Activated CD4-positive, alpha-beta T cell treated with anti-CD3 and anti-CD28 coated beads, Interleukin-2, Interleukin-6, amounts not matched to agents 100 ng/mL and 50 ng/mL, durations not matched to agents 16 hours and 8 hours (primary cell): ENCODE data around the gene SLC2A9.

Experiments used
- DNase-seq: peaks from one replicate; pipeline ENCODE4 v3.0.0-alpha.2; 2020

The SLC2A9 gene

DNA sequence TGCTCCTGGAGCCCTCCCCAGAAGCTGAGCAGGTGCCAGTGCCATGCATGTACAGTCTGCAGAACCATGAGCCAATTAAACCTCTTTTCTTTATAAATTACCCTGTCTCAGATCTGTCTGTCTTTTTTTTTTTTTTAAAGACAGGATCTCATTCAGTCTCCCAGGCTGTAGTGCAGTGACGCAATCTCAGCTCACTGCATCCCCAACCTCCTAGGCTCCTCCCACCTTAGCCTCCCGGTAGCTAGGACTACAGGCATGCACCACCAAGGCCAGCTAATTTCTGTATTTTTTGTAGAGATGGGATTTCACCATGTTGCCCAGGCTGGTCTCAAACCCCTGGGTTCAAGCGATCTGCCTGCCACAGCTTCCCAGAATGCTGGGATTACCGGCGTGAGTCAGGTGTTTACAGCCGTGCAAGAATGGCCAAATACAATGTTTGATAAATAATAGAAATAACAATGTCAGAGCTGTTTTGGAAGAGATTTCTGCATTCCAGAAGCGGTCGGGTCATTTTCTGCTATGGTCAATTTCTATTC is 68.8 kb downstream of the SLC2A9 start:
- DNase-seq, result no peak

GRCh38 chr4:9949573-9949972 is 71.7 kb downstream of the SLC2A9 start:
- no peak for DNase-seq

DNA sequence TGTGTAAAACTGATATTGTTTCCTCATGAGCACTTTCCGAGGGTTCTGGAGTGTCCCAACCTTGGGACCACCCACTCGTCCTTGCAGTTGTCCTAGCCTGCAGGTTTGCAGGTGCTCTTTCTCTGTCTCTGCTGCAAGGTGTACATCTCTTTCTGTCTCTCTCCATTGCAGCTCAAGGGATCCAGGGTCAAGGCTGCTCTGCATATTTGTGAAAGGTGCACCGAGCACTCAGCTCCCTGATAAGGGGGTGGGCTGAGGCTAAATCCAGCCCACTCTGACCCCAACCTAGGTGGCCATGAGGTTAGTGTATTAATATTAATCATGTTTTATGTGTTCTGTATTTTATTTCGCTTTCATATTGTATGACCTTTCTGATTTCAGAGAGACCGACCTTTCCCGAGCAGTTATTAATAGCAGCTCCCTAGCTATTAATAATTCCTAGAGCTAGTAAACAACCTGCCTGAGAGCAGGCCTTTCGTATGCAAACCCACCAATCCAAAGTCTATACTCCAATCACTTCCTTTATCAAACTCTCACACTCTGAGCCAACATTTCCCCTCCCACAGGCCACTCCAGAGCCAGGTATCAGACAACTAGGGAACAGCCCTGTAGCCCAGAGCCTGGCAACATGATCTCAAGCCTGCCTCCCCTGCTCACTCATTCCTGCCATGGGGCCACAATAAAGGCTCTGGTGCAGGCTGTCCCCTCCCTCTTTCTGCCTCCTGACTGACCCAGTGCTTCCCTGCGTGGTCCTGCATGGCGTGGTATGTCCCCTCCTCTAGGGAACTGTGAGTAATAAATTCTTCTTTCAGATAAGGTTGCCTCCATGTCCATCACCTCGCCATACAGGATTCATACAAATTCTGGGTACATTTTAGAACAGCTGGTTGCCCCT is 73.9 kb downstream of the SLC2A9 start:
- DNase-seq, result no peak

DNA sequence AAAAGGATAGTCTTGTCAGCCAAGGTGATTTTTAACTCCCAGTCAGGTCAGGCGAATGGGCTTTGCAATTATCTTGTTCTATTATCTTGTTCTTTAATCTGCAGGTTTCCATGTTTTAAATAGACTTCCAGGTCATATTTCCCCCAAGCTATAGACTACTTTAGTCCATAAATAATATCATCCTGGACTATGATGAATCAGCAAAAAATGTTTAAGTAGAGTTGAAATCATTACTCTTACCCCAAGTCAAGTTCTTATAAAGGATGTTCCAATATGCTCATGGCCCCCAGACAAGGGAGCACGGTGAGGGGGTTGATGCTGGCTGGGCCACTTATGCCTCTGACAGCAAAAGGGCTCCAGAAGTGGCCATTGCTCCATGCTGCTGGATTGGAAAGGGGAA is 75.1 kb downstream of the SLC2A9 start:
- DNase-seq, result no peak

GRCh38 chr4:9944431-9945425 is 76.6 kb downstream of the SLC2A9 start:
- no peak for DNase-seq

DNA sequence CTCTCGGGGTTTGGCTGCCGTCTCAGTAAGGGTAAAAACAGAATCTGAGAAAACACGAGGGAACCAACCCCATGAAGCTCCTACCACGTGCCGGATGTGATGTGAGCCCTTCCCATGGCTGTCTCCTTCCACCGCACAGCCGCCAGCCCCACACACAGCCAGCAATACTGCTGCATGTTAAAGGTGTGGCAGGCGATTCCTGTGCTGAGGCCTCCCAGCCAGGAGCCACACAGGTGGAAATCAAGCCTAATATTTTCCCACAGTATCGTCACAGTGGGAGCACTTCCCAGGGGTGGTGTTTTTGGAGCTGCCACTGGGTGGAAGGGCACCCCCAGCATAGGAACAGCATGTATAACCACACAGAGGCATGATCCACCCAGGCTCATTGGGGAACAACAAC is 77.5 kb downstream of the SLC2A9 start:
- no peak for DNase-seq

- no peak for DNase-seq
Measured at GRCh38 chr4:9942921-9943600, 78.2 kb downstream of the SLC2A9 start.

DNA sequence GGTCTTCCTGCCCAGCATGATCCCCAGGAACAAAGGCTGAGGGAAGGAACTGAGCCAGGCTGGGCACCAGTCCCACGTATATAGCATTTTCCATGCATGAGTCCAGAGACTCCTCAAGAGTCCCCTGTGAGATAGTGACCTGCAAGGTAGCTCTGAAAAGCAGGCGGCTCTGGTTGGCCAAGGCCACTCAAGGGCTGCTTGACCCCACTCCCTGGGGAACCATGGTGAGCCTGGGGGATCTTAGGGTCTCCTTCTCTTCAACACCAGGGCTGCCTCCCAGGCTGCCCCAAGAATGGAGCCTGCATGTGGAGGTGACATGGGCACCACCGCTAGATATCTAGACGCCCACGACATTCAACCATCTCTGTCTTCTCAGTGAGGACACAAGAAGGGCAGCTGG is 79.2 kb downstream of the SLC2A9 start:
- DNase-seq, result no peak

DNA sequence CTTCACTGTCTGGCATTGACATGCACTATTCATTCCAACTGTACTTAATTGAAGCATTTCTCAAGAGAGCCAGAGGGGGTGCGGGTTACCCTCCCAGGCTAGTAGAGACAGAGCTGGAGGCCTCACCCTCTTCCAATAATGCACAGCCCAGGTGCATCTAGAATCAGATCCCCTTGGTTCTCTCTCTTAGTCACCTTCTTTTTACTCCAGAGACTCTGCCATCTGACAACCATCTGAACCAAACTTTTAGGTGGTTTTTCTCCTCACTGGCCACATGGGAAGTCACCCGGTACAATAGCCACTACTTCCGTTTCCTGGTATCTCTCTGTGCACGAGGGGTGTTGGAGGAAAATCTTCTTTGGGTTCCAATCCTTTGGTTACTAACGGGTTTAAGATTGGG is 81.3 kb downstream of the SLC2A9 start:
- DNase-seq, result no peak

DNA sequence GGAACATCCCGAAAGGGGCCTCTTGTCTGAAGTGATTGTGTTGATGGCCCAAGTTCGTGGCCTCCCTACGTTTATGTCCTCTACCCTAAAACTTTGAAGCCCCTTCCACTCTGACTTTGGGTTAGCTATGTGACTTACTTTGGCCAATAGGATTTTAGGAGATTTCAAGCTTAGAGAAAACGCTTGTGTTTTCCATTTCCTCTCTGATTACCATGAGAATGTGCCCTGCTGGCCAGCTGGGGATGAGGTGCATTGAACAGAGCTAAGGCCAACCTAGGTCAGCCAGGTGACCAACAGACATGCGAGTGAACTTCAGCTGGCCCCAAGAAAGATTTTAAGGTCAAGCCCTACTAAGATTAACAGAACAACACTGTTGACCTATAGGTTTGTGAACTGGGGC is 82.4 kb downstream of the SLC2A9 start:
- DNase-seq, result no peak

DNA sequence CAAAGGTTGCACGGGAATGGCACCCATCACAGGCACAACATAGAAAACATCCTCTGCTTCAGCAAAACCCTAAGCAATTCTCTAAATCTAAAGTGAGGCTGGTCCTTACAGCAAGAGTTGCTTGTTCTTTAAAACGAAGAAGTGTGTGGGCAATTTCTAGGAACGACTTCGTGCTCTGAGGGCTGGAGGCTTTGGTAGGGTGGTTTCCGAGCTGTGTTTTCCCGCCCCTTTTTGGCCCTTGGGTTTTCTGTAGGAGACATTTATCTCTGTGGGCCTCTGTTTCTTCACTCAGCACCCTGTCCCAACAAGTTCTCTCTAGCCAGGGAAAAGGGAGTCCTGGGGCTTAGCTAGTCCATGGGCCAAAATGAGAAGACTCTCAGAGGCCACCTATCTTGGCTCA is 84.2 kb downstream of the SLC2A9 start:
- DNase-seq, result no peak

GRCh38 chr4:9936129-9936644 is 85.1 kb downstream of the SLC2A9 start:
- DNase-seq, result no peak

DNA sequence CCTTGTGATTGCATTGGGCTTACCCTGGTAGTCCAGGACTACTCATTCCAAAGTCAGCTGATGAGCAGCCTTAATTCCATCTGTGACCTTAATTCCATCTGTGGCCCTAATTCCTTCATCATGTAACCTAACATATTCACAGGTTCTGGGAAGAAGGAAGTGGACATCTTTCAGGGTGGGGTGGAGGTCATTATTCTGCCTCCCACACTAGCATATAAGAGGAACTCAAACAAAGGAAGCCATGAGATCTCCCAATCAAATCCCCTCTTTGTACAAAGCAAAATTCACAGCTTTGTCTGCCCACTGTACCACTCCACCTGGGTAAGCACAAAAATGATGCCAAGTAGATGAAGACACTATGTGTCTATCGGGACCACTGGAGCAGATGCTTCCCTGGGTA is 87.3 kb downstream of the SLC2A9 start:
- no peak for DNase-seq

DNA sequence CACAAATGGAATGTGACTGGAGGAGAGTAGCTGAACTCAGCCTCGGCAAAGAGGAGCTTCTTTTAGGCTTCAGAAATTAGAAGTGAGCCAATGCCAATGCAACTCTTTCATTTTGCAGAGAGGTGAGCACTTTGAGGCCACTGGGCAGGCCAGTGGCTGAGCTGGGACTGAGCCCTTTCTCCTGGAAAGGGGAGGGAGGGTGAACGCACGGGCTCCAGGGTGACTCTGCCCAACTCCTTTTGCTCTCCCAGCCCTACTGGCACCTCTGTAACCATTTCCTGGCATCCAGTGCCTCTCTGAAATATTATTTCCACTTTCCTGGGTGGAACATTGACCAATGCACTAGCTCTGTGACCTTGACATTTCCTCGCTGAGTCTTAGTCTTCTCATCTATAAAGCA is 88.1 kb downstream of the SLC2A9 start:
- DNase-seq, result no peak

DNA sequence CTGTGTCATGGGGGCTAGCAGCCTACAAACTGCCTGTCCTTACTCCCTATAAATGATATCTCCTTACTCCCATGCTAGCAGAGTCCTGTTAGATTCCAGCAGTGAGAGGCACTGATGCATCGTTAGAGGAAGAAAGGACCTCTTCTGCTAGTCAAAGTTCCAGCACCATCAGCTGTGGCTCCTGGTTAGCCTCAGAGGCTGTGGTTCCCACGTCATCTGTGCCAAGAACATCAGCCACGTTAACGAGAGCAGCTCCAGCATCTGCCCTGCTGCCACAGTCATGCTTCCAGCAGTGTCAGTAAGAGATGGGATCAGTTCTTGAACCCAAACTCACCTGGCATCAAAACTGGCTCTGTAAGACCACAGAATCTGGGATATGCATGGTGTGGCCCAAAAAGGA is 88.5 kb downstream of the SLC2A9 start:
- no peak for DNase-seq

DNA sequence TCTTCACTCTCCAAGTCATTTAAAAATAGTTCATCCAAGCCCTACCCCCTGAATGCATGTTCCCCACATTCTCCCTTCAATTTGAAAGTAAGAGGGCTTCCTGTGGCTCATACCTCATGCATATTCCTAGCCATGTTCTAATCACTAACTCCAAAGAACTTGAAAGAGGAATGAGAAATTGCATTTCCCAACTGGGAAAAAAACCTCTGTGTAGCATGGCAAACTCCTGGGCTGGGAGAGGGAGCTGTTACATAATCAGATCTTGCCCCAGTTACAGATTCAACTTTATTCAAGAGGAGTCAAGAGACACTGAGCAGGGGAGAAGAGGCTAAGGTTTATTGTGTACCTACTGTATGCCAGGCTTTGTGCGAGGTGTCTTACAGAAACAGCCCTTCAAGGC is 90.2 kb downstream of the SLC2A9 start:
- no peak for DNase-seq

GRCh38 chr4:9929111-9929510 is 92.2 kb downstream of the SLC2A9 start:
- no peak for DNase-seq

- DNase-seq, result no peak
Measured at GRCh38 chr4:9927341-9928007, 93.8 kb downstream of the SLC2A9 start.

- no peak for DNase-seq
Measured at GRCh38 chr4:9926586-9926985, 94.7 kb downstream of the SLC2A9 start.

- no peak for DNase-seq
Measured at GRCh38 chr4:9925750-9926439, 95.4 kb downstream of the SLC2A9 start.

- DNase-seq, result no peak
Measured at GRCh38 chr4:9924750-9925149, 96.5 kb downstream of the SLC2A9 start.
